ENCODE measurements around the gene TBRG4.
"Not testable (repeated sequence)": the region's sequence is repeated elsewhere in the genome, so short reads cannot be mapped to it uniquely, and the experiment has no call there.

The TBRG4 gene

DNA sequence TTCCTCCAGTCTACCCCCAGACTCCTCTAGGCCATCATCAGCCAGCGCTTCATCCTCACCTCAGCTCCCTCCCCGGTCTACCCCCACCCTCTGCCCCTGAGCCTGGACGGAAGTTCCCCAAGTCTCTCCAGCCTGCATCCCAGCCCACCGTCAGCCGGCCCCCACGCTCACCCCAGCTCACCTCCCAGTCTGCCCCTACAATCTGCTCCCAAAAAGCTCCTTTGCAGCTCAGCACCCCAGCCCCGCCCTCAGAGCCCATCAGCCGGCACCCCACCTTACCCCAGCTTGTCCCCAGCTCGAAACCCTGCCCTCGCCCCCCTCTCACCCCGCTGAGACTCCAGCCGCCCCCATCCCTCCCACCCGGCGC is 45.8 kb upstream of the TBRG4 start:
- TF ChIP-seq, protein P1, sequence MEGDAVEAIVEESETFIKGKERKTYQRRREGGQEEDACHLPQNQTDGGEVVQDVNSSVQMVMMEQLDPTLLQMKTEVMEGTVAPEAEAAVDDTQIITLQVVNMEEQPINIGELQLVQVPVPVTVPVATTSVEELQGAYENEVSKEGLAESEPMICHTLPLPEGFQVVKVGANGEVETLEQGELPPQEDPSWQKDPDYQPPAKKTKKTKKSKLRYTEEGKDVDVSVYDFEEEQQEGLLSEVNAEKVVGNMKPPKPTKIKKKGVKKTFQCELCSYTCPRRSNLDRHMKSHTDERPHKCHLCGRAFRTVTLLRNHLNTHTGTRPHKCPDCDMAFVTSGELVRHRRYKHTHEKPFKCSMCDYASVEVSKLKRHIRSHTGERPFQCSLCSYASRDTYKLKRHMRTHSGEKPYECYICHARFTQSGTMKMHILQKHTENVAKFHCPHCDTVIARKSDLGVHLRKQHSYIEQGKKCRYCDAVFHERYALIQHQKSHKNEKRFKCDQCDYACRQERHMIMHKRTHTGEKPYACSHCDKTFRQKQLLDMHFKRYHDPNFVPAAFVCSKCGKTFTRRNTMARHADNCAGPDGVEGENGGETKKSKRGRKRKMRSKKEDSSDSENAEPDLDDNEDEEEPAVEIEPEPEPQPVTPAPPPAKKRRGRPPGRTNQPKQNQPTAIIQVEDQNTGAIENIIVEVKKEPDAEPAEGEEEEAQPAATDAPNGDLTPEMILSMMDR (conservative IDR thresholded peaks at IDR 0.05; ENCODE audit: low read depth, low read length): no peak
- no peak for DNase-seq (ENCODE audit: low read depth)
- H3K4me3 ChIP-seq (ENCODE audit: low read length): no peak overlapping the region

DNA sequence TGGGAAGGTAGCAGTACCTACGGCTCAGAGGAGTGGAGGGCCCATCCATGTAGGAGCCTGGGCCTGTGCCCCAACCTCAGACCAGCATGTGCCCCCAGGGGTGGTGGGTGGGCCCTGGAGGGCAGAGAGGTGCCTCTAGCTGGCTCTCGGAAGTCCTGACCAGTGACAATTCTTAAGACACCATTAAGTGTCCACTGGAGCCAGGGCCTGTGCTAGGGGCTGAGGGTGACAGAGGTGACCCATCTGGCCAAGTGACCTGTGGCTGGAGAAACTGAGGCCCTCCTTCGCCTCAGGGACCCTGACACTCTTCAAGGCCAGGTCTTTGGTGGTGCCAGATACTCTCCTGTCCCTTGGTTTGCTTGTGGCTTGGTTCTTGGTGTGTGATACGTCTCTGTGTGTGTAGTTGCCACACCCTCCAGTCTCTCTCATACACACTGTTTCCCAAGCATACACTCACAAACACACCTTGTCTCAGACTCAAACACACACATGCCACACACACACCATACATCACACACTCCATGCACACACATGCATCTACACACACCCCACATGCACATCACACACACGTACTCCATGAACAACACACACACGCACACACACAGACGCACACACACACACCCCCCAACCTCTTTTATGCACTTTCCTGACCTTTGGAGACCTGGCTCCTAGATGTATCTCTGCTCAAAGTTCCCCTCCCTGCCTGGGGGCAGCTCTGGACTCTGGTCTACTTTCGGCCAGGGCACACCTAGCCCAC is 45.2 kb upstream of the TBRG4 start:
- DNase-seq (ENCODE audit: low read depth): no peak

DNA sequence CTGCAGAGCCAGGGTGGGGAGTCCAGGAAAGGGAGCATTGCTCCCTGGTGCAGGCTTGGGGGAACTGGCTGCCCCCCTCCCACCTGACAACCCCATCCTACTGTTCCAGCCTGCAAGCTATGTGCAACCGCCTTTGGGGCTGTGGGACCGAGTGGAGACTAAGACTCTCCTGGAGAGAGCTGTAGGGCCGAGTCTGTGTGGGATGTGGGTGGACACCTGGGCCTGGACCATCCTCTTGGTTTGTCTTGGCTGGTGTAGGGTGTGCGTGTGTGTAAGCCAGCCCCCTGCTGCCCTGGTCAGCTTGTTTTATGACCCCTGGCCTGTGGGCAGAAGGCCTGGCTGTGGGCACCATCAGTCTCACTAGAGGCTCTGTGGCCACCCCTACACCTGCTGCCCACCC is 44.4 kb upstream of the TBRG4 start:
- no peak overlapping the region for H3K4me3 ChIP-seq (ENCODE audit: low read length)
- TF ChIP-seq, protein P1 (conservative IDR thresholded peaks at IDR 0.05; ENCODE audit: low read depth, low read length): no peak
- DNase-seq (ENCODE audit: low read depth): no peak

More for the DNA sequence above, 45.2 kb upstream of the TBRG4 start:
- TF ChIP-seq, protein P1 (conservative IDR thresholded peaks at IDR 0.05; ENCODE audit: low read depth, low read length): no peak
- H3K4me3 ChIP-seq (ENCODE audit: low read length): no peak overlapping the region

DNA sequence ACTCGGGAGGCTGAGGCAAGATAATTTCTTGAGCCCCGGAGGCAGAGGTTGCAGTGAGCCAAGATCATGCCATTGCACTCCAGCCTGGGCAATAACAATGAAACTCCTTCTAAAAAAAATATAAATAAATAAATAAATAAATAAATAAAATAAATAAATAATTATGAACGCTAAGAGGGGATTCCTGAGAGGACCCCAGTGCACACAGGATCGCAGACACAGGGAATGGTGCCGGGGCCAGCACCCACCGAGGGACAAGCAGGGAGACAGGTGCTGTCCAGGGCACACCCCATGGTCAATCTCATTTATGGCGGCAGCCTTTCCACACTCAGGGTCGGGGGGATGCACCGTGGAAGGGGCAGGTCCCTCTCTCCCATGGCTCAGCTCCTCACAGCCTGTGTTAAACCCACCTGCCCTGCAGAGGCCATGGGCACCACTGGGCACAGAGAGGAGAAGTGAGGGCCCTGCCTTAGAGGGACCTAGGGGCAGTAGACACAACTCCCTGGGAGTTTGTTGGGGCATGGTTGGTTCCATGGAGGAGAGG is 43.9 kb upstream of the TBRG4 start:
- DNase-seq (ENCODE audit: low read depth): no peak
- no peak overlapping the region for H3K4me3 ChIP-seq (ENCODE audit: low read length)
- TF ChIP-seq, protein P1 (conservative IDR thresholded peaks at IDR 0.05; ENCODE audit: low read depth, low read length): no peak

DNA sequence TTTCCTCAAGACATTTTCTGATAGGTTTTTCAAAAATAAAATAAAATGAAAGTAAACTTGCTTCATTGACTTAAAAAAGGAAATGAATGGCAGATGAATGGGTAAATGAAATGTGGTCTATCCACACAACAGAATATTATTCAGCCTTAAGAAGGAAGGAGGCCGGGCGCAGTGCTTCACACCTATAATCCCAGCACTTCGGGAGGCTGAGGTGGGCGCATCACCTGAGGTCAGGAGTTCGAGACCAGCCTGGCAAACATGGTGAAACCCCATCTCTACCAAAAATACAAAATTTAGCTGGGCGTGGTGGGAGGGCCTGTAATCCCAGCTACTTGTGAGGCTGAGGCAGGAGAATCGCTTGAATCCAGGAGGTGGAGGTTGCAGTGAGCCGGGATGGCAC is 42.4 kb upstream of the TBRG4 start:
- not testable (repeated sequence) for DNase-seq (ENCODE audit: low read depth); H3K4me3 ChIP-seq (ENCODE audit: low read length)

DNA sequence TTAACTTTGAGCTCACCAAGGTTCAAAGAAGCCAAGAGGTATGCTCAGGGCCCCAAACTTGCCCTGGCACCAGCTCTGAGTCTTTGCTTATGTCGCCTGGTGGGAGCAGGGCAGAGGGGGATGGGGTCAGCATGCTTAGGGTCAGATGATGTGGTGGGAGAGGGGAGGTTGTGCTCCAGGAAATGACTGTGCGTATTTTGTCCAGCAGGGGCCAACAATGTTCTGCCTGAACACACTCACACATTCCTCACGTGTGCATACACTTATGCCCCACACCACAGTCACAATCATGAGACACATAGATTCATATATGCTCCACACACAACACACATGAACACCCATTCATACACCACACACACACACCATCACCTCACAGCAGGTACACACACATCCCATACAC is 41.7 kb upstream of the TBRG4 start:
- TF ChIP-seq, protein P1 (conservative IDR thresholded peaks at IDR 0.05; ENCODE audit: low read depth, low read length): peak; percentile 26
- no peak for DNase-seq (ENCODE audit: low read depth)
- H3K4me3 ChIP-seq (ENCODE audit: low read length): no peak overlapping the region

DNA sequence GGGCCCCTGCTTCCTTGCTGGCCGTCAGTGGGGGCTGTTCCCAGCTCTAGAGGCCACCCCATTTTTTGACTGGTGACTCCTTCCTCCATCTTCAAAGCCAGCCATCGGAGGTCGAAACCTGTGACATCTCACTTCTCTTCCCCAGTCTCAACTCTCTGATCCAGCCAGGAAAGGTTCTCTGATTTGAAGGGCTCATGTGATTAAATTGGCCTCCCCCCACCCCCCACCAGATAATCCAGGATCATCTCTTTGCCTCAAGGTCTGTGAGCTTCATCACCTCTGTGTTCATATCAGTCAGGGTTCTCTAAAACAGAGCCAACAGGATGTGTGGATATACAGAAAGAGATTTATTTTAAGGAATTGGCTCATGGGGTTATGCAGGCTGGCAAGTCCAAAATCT is 40.5 kb upstream of the TBRG4 start:
- TF ChIP-seq, protein P1 (conservative IDR thresholded peaks at IDR 0.05; ENCODE audit: low read depth, low read length): no peak
- no peak overlapping the region for H3K4me3 ChIP-seq (ENCODE audit: low read length)
- no peak for DNase-seq (ENCODE audit: low read depth)
